ENCODE measurements around the gene HMX1. TPM values are rescaled to one million over a fixed set of nuclear protein-coding genes. Genes with fewer than 3 reads are reported as not detected.

Gene HMX1
- polyA plus RNA-seq, 1 donor (not counting 4 experiments of a cell fraction or from before 2014, with no cell fraction given) = not detected

GRCh38 chr4:8904666-8905065 is 33.0 kb upstream of the HMX1 start:
- Histone ChIP-seq H2AFZ (ENCODE audit: control insufficient read depth, low read length) (no peak overlapping the region), H4K20me1 (ENCODE audit: control insufficient read depth, extremely low read depth, insufficient read depth, low read length) (no peaks in the 10 kb centered on the region), H3K27ac (ENCODE audit: control insufficient read depth, insufficient read depth, low read length) (no peak overlapping the region), H3K9me3 (ENCODE audit: control insufficient read depth, low read depth, low read length) (peaks cover 6% of the 10 kb centered on the region), H3K4me2 (ENCODE audit: control insufficient read depth, extremely low read depth, insufficient read depth, low read depth, low read length) (no peak overlapping the region), H3K9me1 (ENCODE audit: control insufficient read depth, extremely low read depth, insufficient read depth, low read length) (no peaks in the 10 kb centered on the region), H3K9ac (ENCODE audit: control insufficient read depth, extremely low read depth, insufficient read depth, low read length) (no peak overlapping the region), H3K4me1 (ENCODE audit: control insufficient read depth, extremely low read depth, insufficient read depth, low read length) (no peaks in the 10 kb centered on the region), H3K79me2 (ENCODE audit: control insufficient read depth, insufficient read depth, low read length) (no peaks in the 10 kb centered on the region), H3K27me3 (ENCODE audit: control insufficient read depth, extremely low read depth, insufficient read depth, low read length) (peaks cover 3% of the 10 kb centered on the region), H3K4me3 (ENCODE audit: control insufficient read depth in 2 of 3, extremely low read depth in 1 of 3, insufficient read depth in 2 of 3, low read depth in 1 of 3, low read length in 3 of 3) (no peak overlapping the region), H3K36me3 (ENCODE audit: control insufficient read depth in 2 of 2, extremely low read depth in 1 of 2, insufficient read depth in 2 of 2, low read length in 2 of 2) (no peaks in the 10 kb centered on the region)
- dilution Hi-C loops (cut with MboI; ENCODE audit: extremely low pct_ligation_motif_present, low sequenced_read_pairs) = no loop called here
- DNase-seq (ENCODE audit: low read depth, low spot score) = no peak
- TF ChIP-seq EZH2 (IDR thresholded peaks at IDR 0.05; ENCODE audit: low read length) = no peak
- FAIRE-seq = no peak

- H3K9me1 ChIP-seq (ENCODE audit: control insufficient read depth, extremely low read depth, insufficient read depth, low read length) = no peaks in the 10 kb centered on the region
- H2AFZ ChIP-seq (ENCODE audit: control insufficient read depth, low read length) = no peak overlapping the region
- H3K4me3 ChIP-seq (ENCODE audit: control insufficient read depth in 2 of 3, extremely low read depth in 1 of 3, insufficient read depth in 2 of 3, low read depth in 1 of 3, low read length in 3 of 3) = no peak overlapping the region
- no peaks in the 10 kb centered on the region for H3K36me3 ChIP-seq (ENCODE audit: control insufficient read depth in 2 of 2, extremely low read depth in 1 of 2, insufficient read depth in 2 of 2, low read length in 2 of 2)
- H3K9ac ChIP-seq (ENCODE audit: control insufficient read depth, extremely low read depth, insufficient read depth, low read length) = no peak overlapping the region
- no peaks in the 10 kb centered on the region for H3K4me1 ChIP-seq (ENCODE audit: control insufficient read depth, extremely low read depth, insufficient read depth, low read length)
- TF ChIP-seq CTCF (optimal IDR thresholded peaks at IDR 0.05 in 1 of 3, IDR thresholded peaks at IDR 0.05 in 1 of 3, conservative IDR thresholded peaks at IDR 0.05 in 1 of 3; ENCODE audit: extremely low read depth in 1 of 3, insufficient read depth in 2 of 3, low read length in 3 of 3) (no peak), EZH2 (IDR thresholded peaks at IDR 0.05; ENCODE audit: low read length) (no peak)
- DNase-seq (ENCODE audit: low read depth, low spot score) = no peak
- FAIRE-seq = no peak
- H3K4me2 ChIP-seq (ENCODE audit: control insufficient read depth, extremely low read depth, insufficient read depth, low read depth, low read length) = no peak overlapping the region
- dilution Hi-C loops (cut with MboI; ENCODE audit: extremely low pct_ligation_motif_present, low sequenced_read_pairs) = no loop called here
- no peaks in the 10 kb centered on the region for H4K20me1 ChIP-seq (ENCODE audit: control insufficient read depth, extremely low read depth, insufficient read depth, low read length)
- peaks cover 6% of the 10 kb centered on the region for H3K9me3 ChIP-seq (ENCODE audit: control insufficient read depth, low read depth, low read length)
- no peaks in the 10 kb centered on the region for H3K79me2 ChIP-seq (ENCODE audit: control insufficient read depth, insufficient read depth, low read length)
- peaks cover 3% of the 10 kb centered on the region for H3K27me3 ChIP-seq (ENCODE audit: control insufficient read depth, extremely low read depth, insufficient read depth, low read length)
- no peak overlapping the region for H3K27ac ChIP-seq (ENCODE audit: control insufficient read depth, insufficient read depth, low read length)
Measured at GRCh38 chr4:8904041-8904501, 32.4 kb upstream of the HMX1 start.

- dilution Hi-C loops (cut with MboI; ENCODE audit: extremely low pct_ligation_motif_present, low sequenced_read_pairs) = no loop called here
- Histone ChIP-seq H3K4me3 (ENCODE audit: control insufficient read depth in 2 of 3, extremely low read depth in 1 of 3, insufficient read depth in 2 of 3, low read depth in 1 of 3, low read length in 3 of 3) (no peak overlapping the region), H3K4me2 (ENCODE audit: control insufficient read depth, extremely low read depth, insufficient read depth, low read depth, low read length) (no peak overlapping the region), H2AFZ (ENCODE audit: control insufficient read depth, low read length) (no peak overlapping the region), H3K9me3 (ENCODE audit: control insufficient read depth, low read depth, low read length) (peaks cover 6% of the 10 kb centered on the region), H4K20me1 (ENCODE audit: control insufficient read depth, extremely low read depth, insufficient read depth, low read length) (no peaks in the 10 kb centered on the region), H3K27ac (ENCODE audit: control insufficient read depth, insufficient read depth, low read length) (no peak overlapping the region), H3K9ac (ENCODE audit: control insufficient read depth, extremely low read depth, insufficient read depth, low read length) (no peak overlapping the region), H3K4me1 (ENCODE audit: control insufficient read depth, extremely low read depth, insufficient read depth, low read length) (peaks cover 8% of the 10 kb centered on the region), H3K79me2 (ENCODE audit: control insufficient read depth, insufficient read depth, low read length) (no peaks in the 10 kb centered on the region), H3K36me3 (ENCODE audit: control insufficient read depth in 2 of 2, extremely low read depth in 1 of 2, insufficient read depth in 2 of 2, low read length in 2 of 2) (no peaks in the 10 kb centered on the region), H3K9me1 (ENCODE audit: control insufficient read depth, extremely low read depth, insufficient read depth, low read length) (no peaks in the 10 kb centered on the region), H3K27me3 (ENCODE audit: control insufficient read depth, extremely low read depth, insufficient read depth, low read length) (no peaks in the 10 kb centered on the region)
- DNase-seq (ENCODE audit: low read depth, low spot score) (no peak), FAIRE-seq (no peak)
- TF ChIP-seq EZH2 (IDR thresholded peaks at IDR 0.05; ENCODE audit: low read length) = no peak
- no peak for TF ChIP-seq CTCF (optimal IDR thresholded peaks at IDR 0.05 in 1 of 3, IDR thresholded peaks at IDR 0.05 in 1 of 3, conservative IDR thresholded peaks at IDR 0.05 in 1 of 3; ENCODE audit: extremely low read depth in 1 of 3, insufficient read depth in 2 of 3, low read length in 3 of 3)
Measured at GRCh38 chr4:8901335-8901734, 29.7 kb upstream of the HMX1 start.

Data from keratinocyte (primary cell).